ENCODE measurements around the gene KBTBD12. TPM values are rescaled to one million over a fixed set of nuclear protein-coding genes. Genes with fewer than 3 reads are reported as not detected.

KBTBD12 gene
- total and polyA plus RNA-seq, 2 donors (not counting 3 experiments of a cell fraction or from before 2014, with no cell fraction given): not detected

- Histone ChIP-seq H3K27ac (ENCODE audit: insufficient read depth, low read depth, low read length) (no peak overlapping the region), H3K27me3 (ENCODE audit: control insufficient read depth in 2 of 2, insufficient read depth in 2 of 2, low read length in 2 of 2) (peaks cover 9 to 15% of the 10 kb centered on the region in 2 experiments), H3K4me2 (ENCODE audit: insufficient read depth, low read length) (no peak overlapping the region), H3K4me1 (ENCODE audit: control insufficient read depth, extremely low read depth, insufficient read depth, low read length) (no peaks in the 10 kb centered on the region), H3K9ac (replicated peaks; ENCODE audit: extremely low read depth, insufficient read depth, low read length) (no peak overlapping the region), H3K79me2 (ENCODE audit: control insufficient read depth, insufficient read depth, low read length) (no peaks in the 10 kb centered on the region), H2AFZ (ENCODE audit: low read depth, low read length) (no peak overlapping the region), H3K9me3 (replicated peaks; ENCODE audit: control insufficient read depth, insufficient read depth, low read length) (no peaks in the 10 kb centered on the region), H3K9me1 (replicated peaks; ENCODE audit: control insufficient read depth, extremely low read depth, insufficient read depth, low read length) (no peaks in the 10 kb centered on the region), H3K36me3 (ENCODE audit: control insufficient read depth in 2 of 2, extremely low read depth in 1 of 2, insufficient read depth in 2 of 2, low read length in 2 of 2) (no peaks in the 10 kb centered on the region), H4K20me1 (replicated peaks; ENCODE audit: control insufficient read depth, extremely low read depth, insufficient read depth, low read length) (no peaks in the 10 kb centered on the region), H3K4me3 (replicated peaks in 1 of 3; ENCODE audit: insufficient read depth in 1 of 3, low read depth in 1 of 3, low read length in 3 of 3) (no peak overlapping the region)
- intact Hi-C loops (cut with micrococcal nuclease): no loop called here
- dilution Hi-C loops (cut with MboI; ENCODE audit: extremely low pct_ligation_motif_present, low sequenced_read_pairs): no loop called here
- TF ChIP-seq GATA2 (IDR thresholded peaks at IDR 0.05; ENCODE audit: insufficient read depth, insufficient read length, low read depth, low read length): no peak
- no peak for TF ChIP-seq POLR2A (IDR thresholded peaks at IDR 0.05; ENCODE audit: low read depth, low read length)
- TF ChIP-seq CTCF (IDR thresholded peaks at IDR 0.05; ENCODE audit: extremely low read depth in 1 of 2, insufficient read depth in 1 of 2, low read depth in 1 of 2, low read length in 2 of 2): no peak
- TF ChIP-seq MAX (IDR thresholded peaks at IDR 0.05; ENCODE audit: insufficient read depth, insufficient read length): no peak
- TF ChIP-seq POLR2AphosphoS5 (IDR thresholded peaks at IDR 0.05; ENCODE audit: insufficient read depth, low read depth, low read length): no peak
- no peak for TF ChIP-seq FOS (IDR thresholded peaks at IDR 0.05; ENCODE audit: borderline replicate concordance, insufficient read depth, low read length)
- no peak for TF ChIP-seq MYC (IDR thresholded peaks at IDR 0.05; ENCODE audit: low read depth, low read length)
- TF ChIP-seq EZH2 (IDR thresholded peaks at IDR 0.05; ENCODE audit: borderline replicate concordance, low read depth, low read length, severe bottlenecking): no peak
- TF ChIP-seq JUN (IDR thresholded peaks at IDR 0.05; ENCODE audit: borderline replicate concordance, insufficient read depth, insufficient read length, low read depth): no peak
- no TSS peak for BruUV-seq (replicated peaks)
- ChIA-PET POLR2A (no interaction called here), CTCF (no interaction called here)
- FAIRE-seq (no peak), DNase-seq (ENCODE audit: low read depth, low spot score) (no peak)
Measured at GRCh38 chr3:127881586-127881985, 33.4 kb upstream of the KBTBD12 start.
